ENCODE results near the gene WDR90.

The WDR90 gene

GRCh38 chr16:681746-682427 lies 32.7 kb downstream of the WDR90 start:
- Histone ChIP-seq H3K9ac (peak overlapping the region; percentile 87 to 96 (median 91); a peak in 21 of 22 replicates), H3K27me3 (no peaks in the 10 kb centered on the region; a peak in 2 of 22 replicates), H4K20me1 (peaks cover 26 to 70% (median 47%) of the 10 kb centered on the region in 11 experiments; a peak in 21 of 22 replicates), H3K36me3 (peaks cover 28 to 47% (median 33%) of the 10 kb centered on the region in 11 experiments), H3K9me3 (replicated peaks in 1 of 11) (no peaks in the 10 kb centered on the region), H3K4me2 (peak overlapping the region; percentile 95 to 99 (median 99)), H3K4me3 (peak overlapping the region; percentile 75 to 98 (median 90)), H3K27ac (peak overlapping the region in 2 of 11 experiments; percentile 82; a peak in 4 of 22 replicates), H3K4me1 (peaks cover 42 to 64% (median 52%) of the 10 kb centered on the region in 10 experiments)
- no peak for TF ChIP-seq Cebpa-rat (IDR thresholded peaks at IDR 0.05)

GRCh38 chr16:682493-683395 lies 33.6 kb downstream of the WDR90 start:
- H3K4me1 ChIP-seq, result peaks cover 42 to 64% (median 52%) of the 10 kb centered on the region in 10 experiments
- no peaks in the 10 kb centered on the region for H3K27me3 ChIP-seq
- H3K9me3 ChIP-seq (replicated peaks in 1 of 11), result no peaks in the 10 kb centered on the region
- TF ChIP-seq Cebpa-rat (IDR thresholded peaks at IDR 0.05), result no peak
- H4K20me1 ChIP-seq, result peaks cover 26 to 68% (median 46%) of the 10 kb centered on the region in 11 experiments; a peak in 21 of 22 replicates
- H3K9ac ChIP-seq, result peak overlapping the region; percentile 84 to 96 (median 89); a peak in 21 of 22 replicates
- peak overlapping the region in 4 of 11 experiments; percentile 75 to 81 (median 78); a peak in 2 of 22 replicates for H3K27ac ChIP-seq
- H3K4me3 ChIP-seq, result peak overlapping the region; percentile 64 to 98 (median 81)
- peaks cover 33 to 55% (median 41%) of the 10 kb centered on the region in 11 experiments for H3K36me3 ChIP-seq
- H3K4me2 ChIP-seq, result peak overlapping the region; percentile 95 to 99 (median 99)

- peak overlapping the region; percentile 64 to 98 (median 80) for H3K4me3 ChIP-seq
- peak overlapping the region; percentile 58 to 85 (median 78) for H3K27ac ChIP-seq
- H3K9ac ChIP-seq, result peak overlapping the region; percentile 84 to 96 (median 87)
- H3K9me3 ChIP-seq (replicated peaks in 1 of 11), result no peaks in the 10 kb centered on the region
- H4K20me1 ChIP-seq, result peaks cover 26 to 65% (median 42%) of the 10 kb centered on the region in 11 experiments; a peak in 21 of 22 replicates
- no peak for TF ChIP-seq Cebpa-rat (IDR thresholded peaks at IDR 0.05)
- H3K36me3 ChIP-seq, result peaks cover 33 to 60% (median 44%) of the 10 kb centered on the region in 11 experiments
- H3K4me1 ChIP-seq, result peaks cover 46 to 71% (median 57%) of the 10 kb centered on the region in 10 experiments
- H3K27me3 ChIP-seq, result no peaks in the 10 kb centered on the region
- peak overlapping the region; percentile 95 to 99 (median 99) for H3K4me2 ChIP-seq
Observed at GRCh38 chr16:683396-684070, 34.4 kb downstream of the WDR90 start.

- Histone ChIP-seq H3K27ac (peak within 1 kb of the TSS; percentile 58 to 85 (median 78)), H3K4me1 (peaks cover 49 to 72% (median 58%) of the 10 kb centered on the region in 10 experiments), H3K4me2 (peak within 1 kb of the TSS; percentile 95 to 99 (median 99)), H4K20me1 (peaks cover 26 to 58% (median 36%) of the 10 kb centered on the region in 11 experiments; a peak in 21 of 22 replicates), H3K4me3 (peak within 1 kb of the TSS; percentile 64 to 98 (median 80)), H3K36me3 (peaks cover 33 to 60% (median 44%) of the 10 kb centered on the region in 11 experiments), H3K9me3 (replicated peaks in 1 of 11) (no peaks in the 10 kb centered on the region), H3K27me3 (no peaks in the 10 kb centered on the region), H3K9ac (peak within 1 kb of the TSS; percentile 84 to 96 (median 87))
- no peak for TF ChIP-seq Cebpa-rat (IDR thresholded peaks at IDR 0.05)
Observed at GRCh38 chr16:684071-684794, 35.1 kb downstream of the WDR90 start, which contains the start of gene JMJD8. Gene JMJD8, minus strand, starts transcription at chr16:684334. Its CDS starts 15 bp downstream, at chr16:684319.

- no peak for TF ChIP-seq Cebpa-rat (IDR thresholded peaks at IDR 0.05)
- H3K9ac ChIP-seq, result peak overlapping the region in 3 of 11 experiments; percentile 9 to 37 (median 36); a peak in 3 of 22 replicates
- peaks cover 26 to 55% (median 36%) of the 10 kb centered on the region in 11 experiments; a peak in 21 of 22 replicates for H4K20me1 ChIP-seq
- H3K27me3 ChIP-seq, result no peaks in the 10 kb centered on the region
- no peaks in the 10 kb centered on the region for H3K9me3 ChIP-seq (replicated peaks in 1 of 11)
- H3K4me2 ChIP-seq, result peak overlapping the region; percentile 61 to 99 (median 98); a peak in 21 of 22 replicates
- peak overlapping the region in 3 of 10 experiments; percentile 11 to 96 (median 90); a peak in 3 of 20 replicates for H3K4me3 ChIP-seq
- peaks cover 52 to 75% (median 63%) of the 10 kb centered on the region in 10 experiments for H3K4me1 ChIP-seq
- H3K36me3 ChIP-seq, result peaks cover 33 to 60% (median 44%) of the 10 kb centered on the region in 11 experiments
- no peak overlapping the region for H3K27ac ChIP-seq
Observed at GRCh38 chr16:684961-685696, 36.0 kb downstream of the WDR90 start.

- Histone ChIP-seq H4K20me1 (peaks cover 24 to 49% (median 30%) of the 10 kb centered on the region in 11 experiments; a peak in 21 of 22 replicates), H3K4me1 (peaks cover 55 to 82% (median 66%) of the 10 kb centered on the region in 10 experiments), H3K4me3 (no peak overlapping the region), H3K27ac (no peak overlapping the region), H3K27me3 (peaks cover 0 to 3% (median 2%) of the 10 kb centered on the region in 11 experiments; a peak in 15 of 22 replicates), H3K9me3 (replicated peaks in 1 of 11) (no peaks in the 10 kb centered on the region), H3K36me3 (peaks cover 33 to 60% (median 44%) of the 10 kb centered on the region in 11 experiments), H3K4me2 (peak overlapping the region in 3 of 11 experiments; percentile 19 to 99 (median 95); a peak in 3 of 22 replicates), H3K9ac (peak overlapping the region in 2 of 11 experiments; percentile 19 to 27; a peak in 1 of 22 replicates)
- TF ChIP-seq Cebpa-rat (IDR thresholded peaks at IDR 0.05), result no peak
Observed at GRCh38 chr16:685967-686366, 36.8 kb downstream of the WDR90 start.
